Measurements from ENCODE around the gene FRYL.

- no peak for TF ChIP-seq CTCF (IDR thresholded peaks at IDR 0.05)
- TF ChIP-seq ZFX (IDR thresholded peaks at IDR 0.05; ENCODE audit: borderline replicate concordance), result no peak
Observed at GRCh38 chr4:48661391-48661790, 118.7 kb downstream of the FRYL start.

All from 22Rv1 (cell line).